Measurements from ENCODE around the gene RNASEH1. TPM values are rescaled to one million over a fixed set of nuclear protein-coding genes. Genes with fewer than 3 reads are reported as not detected.
A peak's percentile ranks its signal among the peaks of the same experiment; 100 is the strongest.

RNASEH1 gene
- 35.8 TPM for polyA plus RNA-seq (2013, experiment 1 of 2)
- polyA plus RNA-seq (2013, experiment 2 of 2) = 37.3 TPM

DNA sequence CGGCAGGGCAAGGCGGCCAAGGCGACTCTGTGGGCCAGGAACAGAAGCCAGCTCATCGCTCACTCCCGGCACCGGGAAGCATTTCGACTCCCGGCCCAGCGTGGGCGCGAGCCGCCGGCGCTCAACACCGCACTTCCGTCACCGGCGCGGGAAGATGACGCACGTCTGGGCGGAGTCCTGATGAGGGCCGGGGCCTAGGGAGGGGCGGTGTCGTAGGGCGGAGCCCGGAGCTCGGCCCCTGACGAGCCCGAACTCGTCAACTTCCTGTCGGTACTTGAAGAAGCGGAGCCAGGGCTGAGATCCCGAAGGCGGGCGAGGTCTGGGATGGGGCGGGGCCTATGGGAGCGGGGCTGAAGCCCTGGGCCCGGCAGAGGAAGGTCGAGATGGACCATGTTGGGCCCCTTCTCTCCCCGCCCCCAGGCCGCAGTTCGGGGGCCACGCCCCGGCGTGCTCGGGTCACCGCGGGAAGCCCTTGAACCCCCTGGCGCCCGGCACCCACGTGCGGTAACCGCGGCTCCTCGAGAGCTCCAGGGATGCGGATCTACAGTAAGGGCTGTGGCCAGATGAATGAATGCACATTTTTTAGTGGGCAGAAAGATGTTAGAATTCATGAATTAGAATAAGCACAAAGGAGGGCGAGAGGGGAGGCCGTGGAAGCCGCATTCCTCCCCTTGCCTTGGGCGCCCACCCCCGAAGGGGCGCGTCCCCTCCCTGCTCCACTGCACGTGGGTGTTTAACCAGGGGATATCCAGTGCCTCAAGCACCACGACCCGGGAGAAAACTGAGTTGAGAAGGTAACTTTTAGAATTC, at the start of gene RNASEH1:
Gene RNASEH1, minus strand, starts transcription at position 129 of the 810 bp plus-strand sequence. Its CDS starts 73 bp downstream, at position 56.
- peak within 1 kb of the TSS; percentile 89 for H3K27ac ChIP-seq (ENCODE audit: low read depth, low read length)
- no peak within 1 kb of the TSS for H2BK15ac ChIP-seq (replicated peaks; ENCODE audit: low read depth)
- peak within 1 kb of the TSS; percentile 62 for H2AK5ac ChIP-seq (ENCODE audit: low read length)
- no peak within 1 kb of the TSS for H2BK120ac ChIP-seq (ENCODE audit: low read depth, low read length)
- H3K56ac ChIP-seq (ENCODE audit: low read length) = peak within 1 kb of the TSS; percentile 95
- WGBS (ENCODE audit: extremely low coverage, insufficient coverage, low lambda C conversion rate) = no CpG with 5 or more reads among the region's 67 CpGs
- H2BK5ac ChIP-seq (ENCODE audit: low read length) = no peak within 1 kb of the TSS
- H3K4me1 ChIP-seq (ENCODE audit: control insufficient read depth, low read depth, low read length) = no peaks in the 10 kb centered on the region
- DNase-seq = peak; percentile 100
- H4K8ac ChIP-seq (ENCODE audit: low read depth, low read length) = no peak within 1 kb of the TSS
- H3K9ac ChIP-seq (ENCODE audit: low read length) = peak within 1 kb of the TSS; percentile 95
- H3K4ac ChIP-seq (ENCODE audit: low read depth, low read length) = peak within 1 kb of the TSS; percentile 92
- H3K18ac ChIP-seq (ENCODE audit: low read length) = peak within 1 kb of the TSS; percentile 75
- H3K36me3 ChIP-seq (ENCODE audit: control insufficient read depth, insufficient read depth, low read length) = peaks cover 7% of the 10 kb centered on the region
- H3K4me2 ChIP-seq (ENCODE audit: low read length) = peak within 1 kb of the TSS; percentile 71
- no peak within 1 kb of the TSS for H4K5ac ChIP-seq (ENCODE audit: low read length)
- no peaks in the 10 kb centered on the region for H3K27me3 ChIP-seq (ENCODE audit: insufficient read depth, low read length, poor library complexity)
- H3K79me1 ChIP-seq (ENCODE audit: low read length) = peaks cover 12% of the 10 kb centered on the region
- peaks cover 21% of the 10 kb centered on the region for H3K79me2 ChIP-seq (ENCODE audit: control insufficient read depth, insufficient read depth, low read length)
- no peak within 1 kb of the TSS for H3K23ac ChIP-seq (ENCODE audit: low read length)
- H3K4me3 ChIP-seq (ENCODE audit: low read length) = peak within 1 kb of the TSS; percentile 96

DNA sequence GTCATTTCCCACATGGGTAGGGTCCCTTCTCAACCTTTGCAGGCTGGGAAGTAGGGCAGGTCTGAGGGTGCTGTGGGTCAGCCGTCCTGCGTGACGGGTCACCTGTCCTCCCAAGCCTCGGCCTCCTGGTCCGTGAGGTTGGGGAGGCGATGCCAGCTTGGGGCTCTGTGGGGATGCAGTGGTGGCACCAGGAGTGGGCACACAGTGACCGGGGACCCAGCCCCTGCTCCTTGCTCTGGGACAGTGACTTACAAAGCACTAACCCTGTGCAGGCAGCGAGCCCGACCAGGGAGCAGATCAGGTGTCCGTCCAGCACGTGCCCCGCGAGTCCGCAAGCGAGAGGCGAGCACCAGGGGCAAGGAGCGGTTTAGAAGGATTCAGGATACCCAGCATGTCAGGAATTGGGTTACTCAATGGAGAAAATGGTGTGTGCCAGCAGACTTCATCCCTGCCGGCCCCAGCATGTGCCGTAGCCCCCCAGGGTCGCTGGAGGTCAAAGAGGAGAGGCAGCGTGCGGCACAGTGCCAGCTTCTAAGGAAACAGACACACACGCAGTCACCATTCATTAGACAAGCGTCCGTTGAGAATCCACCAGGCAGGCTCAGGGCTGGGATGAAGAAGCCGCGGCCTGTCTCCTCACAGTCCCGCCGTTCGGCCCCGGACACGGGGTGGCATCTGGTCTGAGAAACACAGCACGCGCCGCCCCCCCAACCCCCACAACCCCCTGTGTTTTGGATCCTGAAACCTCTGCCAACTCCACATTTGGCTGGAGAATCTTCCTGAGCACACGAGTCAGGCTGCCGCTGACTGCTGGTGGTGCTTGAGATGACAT, 48.5 kb upstream of the RNASEH1 start:
- Histone ChIP-seq H3K4me1 (ENCODE audit: control insufficient read depth, low read depth, low read length) (no peaks in the 10 kb centered on the region), H3K27me3 (ENCODE audit: insufficient read depth, low read length, poor library complexity) (no peaks in the 10 kb centered on the region), H4K8ac (ENCODE audit: low read depth, low read length) (no peak overlapping the region), H3K27ac (ENCODE audit: low read depth, low read length) (no peak overlapping the region), H3K79me1 (ENCODE audit: low read length) (no peaks in the 10 kb centered on the region), H2AK5ac (ENCODE audit: low read length) (no peak overlapping the region), H3K23ac (ENCODE audit: low read length) (no peak overlapping the region), H4K5ac (ENCODE audit: low read length) (no peak overlapping the region), H2BK120ac (ENCODE audit: low read depth, low read length) (no peak overlapping the region), H3K4me2 (ENCODE audit: low read length) (no peak overlapping the region), H3K79me2 (ENCODE audit: control insufficient read depth, insufficient read depth, low read length) (no peaks in the 10 kb centered on the region), H2BK5ac (ENCODE audit: low read length) (no peak overlapping the region), H2BK15ac (replicated peaks; ENCODE audit: low read depth) (no peak overlapping the region), H3K36me3 (ENCODE audit: control insufficient read depth, insufficient read depth, low read length) (no peaks in the 10 kb centered on the region), H3K9ac (ENCODE audit: low read length) (no peak overlapping the region), H3K4ac (ENCODE audit: low read depth, low read length) (no peak overlapping the region), H3K4me3 (ENCODE audit: low read length) (no peak overlapping the region), H3K56ac (ENCODE audit: low read length) (no peak overlapping the region), H3K18ac (ENCODE audit: low read length) (no peak overlapping the region)
- no peak for DNase-seq
- WGBS (ENCODE audit: extremely low coverage, insufficient coverage, low lambda C conversion rate) = no CpG with 5 or more reads among the region's 37 CpGs

- Histone ChIP-seq H3K79me2 (ENCODE audit: control insufficient read depth, insufficient read depth, low read length) (no peaks in the 10 kb centered on the region), H3K4me2 (ENCODE audit: low read length) (no peak overlapping the region), H2BK5ac (ENCODE audit: low read length) (no peak overlapping the region), H3K23ac (ENCODE audit: low read length) (no peak overlapping the region), H3K18ac (ENCODE audit: low read length) (no peak overlapping the region), H2BK120ac (ENCODE audit: low read depth, low read length) (no peak overlapping the region), H3K27me3 (ENCODE audit: insufficient read depth, low read length, poor library complexity) (no peaks in the 10 kb centered on the region), H3K9ac (ENCODE audit: low read length) (no peak overlapping the region), H3K56ac (ENCODE audit: low read length) (no peak overlapping the region), H3K4me1 (ENCODE audit: control insufficient read depth, low read depth, low read length) (no peaks in the 10 kb centered on the region), H3K27ac (ENCODE audit: low read depth, low read length) (no peak overlapping the region), H3K36me3 (ENCODE audit: control insufficient read depth, insufficient read depth, low read length) (no peaks in the 10 kb centered on the region), H3K4me3 (ENCODE audit: low read length) (no peak overlapping the region), H2AK5ac (ENCODE audit: low read length) (no peak overlapping the region), H2BK15ac (replicated peaks; ENCODE audit: low read depth) (no peak overlapping the region), H4K8ac (ENCODE audit: low read depth, low read length) (no peak overlapping the region), H4K5ac (ENCODE audit: low read length) (no peak overlapping the region), H3K4ac (ENCODE audit: low read depth, low read length) (no peak overlapping the region), H3K79me1 (ENCODE audit: low read length) (no peaks in the 10 kb centered on the region)
- DNase-seq = no peak
- WGBS (ENCODE audit: extremely low coverage, insufficient coverage, low lambda C conversion rate) = no CpG with 5 or more reads among the region's 11 CpGs
Observed at GRCh38 chr2:3606028-3606369, 47.9 kb upstream of the RNASEH1 start.

DNA sequence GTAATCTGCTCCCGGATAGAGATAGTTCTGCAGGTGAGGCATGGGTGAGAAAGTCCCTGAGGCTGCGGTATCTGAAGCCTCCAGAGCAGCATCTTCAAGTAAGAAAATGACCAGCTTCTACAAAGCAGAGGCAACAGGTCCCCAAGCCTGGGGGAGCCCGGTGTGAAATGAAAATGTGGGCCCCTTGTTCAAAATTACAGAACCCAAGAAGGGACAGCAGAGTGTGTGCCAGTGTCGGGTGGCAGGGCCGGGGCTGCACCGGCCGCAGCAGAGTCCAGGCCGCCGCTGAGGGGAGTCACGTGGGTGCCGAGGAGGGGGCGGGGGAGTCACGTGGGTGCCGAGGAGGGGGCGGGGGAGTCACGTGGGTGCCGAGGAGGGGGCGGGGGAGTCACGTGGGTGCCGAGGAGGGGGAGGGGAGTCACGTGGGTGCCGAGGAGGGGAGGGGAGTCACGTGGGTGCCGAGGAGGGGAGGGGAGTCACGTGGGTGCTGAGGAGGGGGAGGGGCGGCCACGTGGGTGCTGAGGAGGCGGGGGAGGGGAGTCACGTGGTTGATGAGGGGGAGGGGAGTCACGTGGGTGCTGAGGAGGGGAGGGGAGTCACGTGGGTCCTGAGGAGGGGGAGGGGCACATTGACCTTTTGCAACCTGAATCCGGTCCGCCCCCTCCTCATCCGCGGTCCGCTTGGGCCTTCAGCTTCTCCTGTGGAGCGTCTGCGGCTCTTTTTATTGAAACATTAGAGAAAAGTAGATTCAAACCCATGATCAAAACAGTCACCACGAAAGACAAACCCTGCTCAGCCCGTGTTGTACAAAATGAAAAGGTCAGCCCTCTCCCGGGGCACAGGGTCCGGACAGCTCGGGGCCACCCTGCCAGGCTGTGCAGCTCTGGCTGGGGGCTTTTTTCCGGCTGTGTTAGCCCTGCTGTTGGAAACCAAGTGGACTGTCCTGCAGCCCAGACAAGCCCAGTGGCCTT, 47.1 kb upstream of the RNASEH1 start:
- H3K4me3 ChIP-seq (ENCODE audit: low read length) = no peak overlapping the region
- WGBS (ENCODE audit: extremely low coverage, insufficient coverage, low lambda C conversion rate) = no CpG with 5 or more reads among the region's 44 CpGs
- no peak overlapping the region for H2BK15ac ChIP-seq (replicated peaks; ENCODE audit: low read depth)
- DNase-seq = no peak
- no peaks in the 10 kb centered on the region for H3K79me2 ChIP-seq (ENCODE audit: control insufficient read depth, insufficient read depth, low read length)
- H3K23ac ChIP-seq (ENCODE audit: low read length) = no peak overlapping the region
- no peak overlapping the region for H3K18ac ChIP-seq (ENCODE audit: low read length)
- no peak overlapping the region for H3K4me2 ChIP-seq (ENCODE audit: low read length)
- no peaks in the 10 kb centered on the region for H3K36me3 ChIP-seq (ENCODE audit: control insufficient read depth, insufficient read depth, low read length)
- no peak overlapping the region for H3K27ac ChIP-seq (ENCODE audit: low read depth, low read length)
- no peak overlapping the region for H3K9ac ChIP-seq (ENCODE audit: low read length)
- no peak overlapping the region for H4K8ac ChIP-seq (ENCODE audit: low read depth, low read length)
- no peak overlapping the region for H2BK120ac ChIP-seq (ENCODE audit: low read depth, low read length)
- no peak overlapping the region for H3K4ac ChIP-seq (ENCODE audit: low read depth, low read length)
- no peak overlapping the region for H2AK5ac ChIP-seq (ENCODE audit: low read length)
- no peaks in the 10 kb centered on the region for H3K4me1 ChIP-seq (ENCODE audit: control insufficient read depth, low read depth, low read length)
- H3K27me3 ChIP-seq (ENCODE audit: insufficient read depth, low read length, poor library complexity) = no peaks in the 10 kb centered on the region
- H4K5ac ChIP-seq (ENCODE audit: low read length) = no peak overlapping the region
- H3K79me1 ChIP-seq (ENCODE audit: low read length) = no peaks in the 10 kb centered on the region
- H2BK5ac ChIP-seq (ENCODE audit: low read length) = no peak overlapping the region
- no peak overlapping the region for H3K56ac ChIP-seq (ENCODE audit: low read length)

DNA sequence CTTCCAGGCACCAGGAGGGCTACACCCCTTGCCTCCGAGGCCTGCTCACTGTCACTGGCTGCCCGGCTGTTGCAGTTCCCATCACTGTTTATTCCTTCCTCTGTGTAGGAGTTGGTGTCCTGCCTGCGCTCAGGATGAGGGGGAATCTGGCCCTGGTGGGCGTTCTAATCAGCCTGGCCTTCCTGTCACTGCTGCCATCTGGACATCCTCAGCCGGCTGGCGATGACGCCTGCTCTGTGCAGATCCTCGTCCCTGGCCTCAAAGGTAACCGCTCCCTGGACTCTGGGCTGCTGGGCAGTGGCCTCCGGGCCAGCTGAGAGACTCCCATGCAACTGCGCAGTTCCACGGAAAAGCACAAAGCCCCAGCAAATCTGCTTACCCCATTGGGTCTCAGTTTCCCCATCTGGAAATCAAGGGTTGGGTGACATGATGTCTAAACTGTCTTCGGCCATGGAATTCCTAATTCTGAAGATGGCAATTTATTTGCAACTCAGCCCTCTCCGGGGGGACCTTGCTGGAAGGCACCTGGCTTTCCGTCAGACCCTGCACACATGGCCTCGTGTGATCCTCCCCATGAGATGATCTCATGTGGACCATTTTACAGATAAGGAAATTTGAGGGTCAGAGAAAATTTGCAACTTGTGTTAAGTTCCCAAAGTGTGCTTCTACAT, 46.2 kb upstream of the RNASEH1 start:
- no peak overlapping the region for H3K56ac ChIP-seq (ENCODE audit: low read length)
- no CpG with 5 or more reads among the region's 16 CpGs for WGBS (ENCODE audit: extremely low coverage, insufficient coverage, low lambda C conversion rate)
- H3K79me2 ChIP-seq (ENCODE audit: control insufficient read depth, insufficient read depth, low read length) = no peaks in the 10 kb centered on the region
- no peak overlapping the region for H3K9ac ChIP-seq (ENCODE audit: low read length)
- H4K5ac ChIP-seq (ENCODE audit: low read length) = no peak overlapping the region
- H2BK15ac ChIP-seq (replicated peaks; ENCODE audit: low read depth) = no peak overlapping the region
- H3K4me3 ChIP-seq (ENCODE audit: low read length) = no peak overlapping the region
- DNase-seq = no peak
- H3K4ac ChIP-seq (ENCODE audit: low read depth, low read length) = no peak overlapping the region
- H4K8ac ChIP-seq (ENCODE audit: low read depth, low read length) = no peak overlapping the region
- no peaks in the 10 kb centered on the region for H3K79me1 ChIP-seq (ENCODE audit: low read length)
- no peak overlapping the region for H3K4me2 ChIP-seq (ENCODE audit: low read length)
- no peak overlapping the region for H3K23ac ChIP-seq (ENCODE audit: low read length)
- H3K27ac ChIP-seq (ENCODE audit: low read depth, low read length) = no peak overlapping the region
- H3K4me1 ChIP-seq (ENCODE audit: control insufficient read depth, low read depth, low read length) = no peaks in the 10 kb centered on the region
- H3K18ac ChIP-seq (ENCODE audit: low read length) = no peak overlapping the region
- H3K36me3 ChIP-seq (ENCODE audit: control insufficient read depth, insufficient read depth, low read length) = no peaks in the 10 kb centered on the region
- no peaks in the 10 kb centered on the region for H3K27me3 ChIP-seq (ENCODE audit: insufficient read depth, low read length, poor library complexity)
- H2BK5ac ChIP-seq (ENCODE audit: low read length) = no peak overlapping the region
- H2AK5ac ChIP-seq (ENCODE audit: low read length) = no peak overlapping the region
- H2BK120ac ChIP-seq (ENCODE audit: low read depth, low read length) = no peak overlapping the region
